Neural cell (in vitro differentiated cells): ENCODE measurements around the gene VAT1L. TPM values are rescaled to one million over a fixed set of nuclear protein-coding genes. Genes with fewer than 3 reads are reported as not detected.

ENCODE experiments used
- H2AFZ ChIP-seq: fragments of 200-600, 300-800 bp; sonication (generic), shearing (Covaris generic); 2 replicates; pipeline ENCODE4 v1.6.0; 2014; ENCODE audit warnings: low read depth, mild to moderate bottlenecking, antibody characterized with exemption, low read length, moderate library complexity
- H3F3A ChIP-seq: fragments of 200-600 bp; shearing (Covaris generic); 2 replicates; pipeline ENCODE4 v1.6.1; 2016; ENCODE audit warnings: mild to moderate bottlenecking, moderate library complexity, mixed read lengths, antibody characterized with exemption, low read length; ENCODE audit not compliant: insufficient read depth, poor library complexity, severe bottlenecking
- H3K27ac ChIP-seq: fragments of 200-600, 300-800 bp; sonication (generic), shearing (Covaris generic); 2 replicates; pipeline ENCODE4 v1.5.1; 2014; ENCODE audit warnings: mild to moderate bottlenecking, low read length, moderate library complexity
- H3K27me3 ChIP-seq: fragments of 300-800, 200-600 bp; sonication (generic), shearing (Covaris generic); 2 replicates; pipeline ENCODE4 v1.6.0; 2014; ENCODE audit warnings: mild to moderate bottlenecking, low read depth, low read length, moderate library complexity; ENCODE audit not compliant: insufficient read depth
- H3K36me3 ChIP-seq: fragments of 300-800, 200-600 bp; sonication (generic), shearing (Covaris generic); 2 replicates; pipeline ENCODE4 v1.5.1; 2014; ENCODE audit warnings: mild to moderate bottlenecking, antibody characterized with exemption, low read length, moderate library complexity; ENCODE audit not compliant: insufficient read depth
- H3K4me2 ChIP-seq: fragments of 300-800, 200-600 bp; sonication (generic), shearing (Covaris generic); 2 replicates; pipeline ENCODE4 v1.6.0; 2014; ENCODE audit warnings: mild to moderate bottlenecking, low read length
- H3K4me3 ChIP-seq: fragments of 300-800, 200-600 bp; sonication (generic), shearing (Covaris generic); 2 replicates; pipeline ENCODE4 v1.5.1; 2014; ENCODE audit warnings: mild to moderate bottlenecking, low read length, moderate library complexity
- H3K79me2 ChIP-seq: fragments of 200-600 bp; shearing (Covaris generic); replicated peaks from 2 replicates; pipeline ENCODE4 v1.6.0; 2014; ENCODE audit warnings: mild to moderate bottlenecking, low read length, moderate library complexity; ENCODE audit not compliant: insufficient read depth
- H3K9ac ChIP-seq: fragments of 300-800, 200-600 bp; sonication (generic), shearing (Covaris generic); 2 replicates; pipeline ENCODE4 v1.6.1; 2016; ENCODE audit warnings: mild to moderate bottlenecking, low read length, mixed read lengths
- H3K9me2 ChIP-seq: fragments of 200-600 bp; shearing (Covaris generic); 2 replicates; pipeline ENCODE4 v1.6.1; 2016; ENCODE audit warnings: mild to moderate bottlenecking, low read length, mixed read lengths; ENCODE audit not compliant: insufficient read depth
- H3K9me3 ChIP-seq: fragments of 200-600, 300-800 bp; sonication (generic), shearing (Covaris generic); 2 replicates; pipeline ENCODE4 v1.6.1; 2016; ENCODE audit warnings: mild to moderate bottlenecking, mixed run types, low read length, moderate library complexity, mixed read lengths
- H4K20me1 ChIP-seq: fragments of 200-600 bp; shearing (Covaris generic); 2 replicates; pipeline ENCODE4 v1.6.1; 2016; ENCODE audit warnings: mild to moderate bottlenecking, mixed run types; ENCODE audit not compliant: insufficient read depth
- EP300 ChIP-seq: fragments of 450-650 bp; conservative IDR thresholded peaks from 2 replicates; pipeline ENCODE4 v1.6.1; 2014; ENCODE audit warnings: antibody characterized with exemption, mild to moderate bottlenecking, moderate library complexity; ENCODE audit not compliant: poor library complexity, severe bottlenecking
- EZH2 ChIP-seq: fragments of 200-600, 300-800 bp; shearing (Covaris generic), sonication (generic); IDR thresholded peaks from 2 replicates; pipeline ENCODE4 v1.6.1; 2014; ENCODE audit warnings: antibody characterized with exemption, low read length, borderline replicate concordance, mild to moderate bottlenecking; ENCODE audit not compliant: insufficient read depth, poor library complexity, severe bottlenecking
- MXI1 ChIP-seq: fragments of 450-650 bp; conservative IDR thresholded peaks from 2 replicates; pipeline ENCODE4 v1.6.1; 2014; ENCODE audit warnings: antibody characterized with exemption, mild to moderate bottlenecking; ENCODE audit not compliant: poor library complexity, severe bottlenecking
- POLR2AphosphoS5 ChIP-seq: IDR thresholded peaks from 2 replicates; pipeline ENCODE4 v1.6.1; 2012
- RAD21 ChIP-seq: fragments of 450-650 bp; conservative IDR thresholded peaks from 2 replicates; pipeline ENCODE4 v1.6.1; 2014; ENCODE audit warnings: antibody characterized with exemption, mild to moderate bottlenecking, moderate library complexity
- SMC3 ChIP-seq: fragments of 450-650 bp; conservative IDR thresholded peaks from 2 replicates; pipeline ENCODE4 v1.6.1; 2014; ENCODE audit warnings: antibody characterized with exemption, mild to moderate bottlenecking, moderate library complexity; ENCODE audit not compliant: poor library complexity
- TAF1 ChIP-seq: IDR thresholded peaks from 2 replicates; pipeline ENCODE4 v1.6.1; 2012; ENCODE audit warnings: low read depth
- polyA plus RNA-seq: library from polyadenylated mRNA; depleted of rRNA; stranded (reverse); fragments of >200 nt; gene quantifications from 2 replicates; pipeline ENCODE4 v1.2.3, GENCODE V29; 2014
- TF ChIP-seq, protein P1 (sequence below): IDR thresholded peaks from 2 replicates; pipeline ENCODE4 v1.6.1; 2012; ENCODE audit warnings: borderline replicate concordance
- TF ChIP-seq, protein P2 (sequence below): fragments of 450-650 bp; IDR thresholded peaks from 2 replicates; pipeline ENCODE4 v1.5.1; 2014; ENCODE audit warnings: antibody characterized with exemption, mild to moderate bottlenecking, moderate library complexity; ENCODE audit not compliant: poor library complexity, severe bottlenecking

Gene VAT1L
- polyA plus RNA-seq, 1 donor from 2014 or later: 54.5 TPM

DNA sequence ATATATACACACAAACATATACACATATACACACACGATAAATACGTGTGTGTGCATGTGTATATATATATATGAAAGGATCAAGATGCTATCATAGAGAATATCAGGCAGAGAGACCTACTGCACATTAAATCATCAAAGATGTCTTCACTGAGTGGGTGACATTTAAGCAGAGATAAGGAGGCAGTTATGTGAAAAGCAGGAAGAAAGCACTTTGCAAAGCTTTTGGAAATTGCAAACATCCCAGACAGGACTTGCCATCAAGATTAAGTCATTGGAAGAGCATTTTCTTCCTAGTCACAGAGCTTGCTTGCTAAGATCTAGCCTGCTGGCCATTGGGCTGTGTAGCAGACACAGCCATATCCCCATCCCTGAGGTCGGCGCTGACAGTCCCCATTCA, 56.4 kb downstream of the VAT1L start:
- Histone ChIP-seq H3K79me2 (no peaks in the 10 kb centered on the region), H3K9me3 (no peaks in the 10 kb centered on the region), H3K9me2 (no peaks in the 10 kb centered on the region)

DNA sequence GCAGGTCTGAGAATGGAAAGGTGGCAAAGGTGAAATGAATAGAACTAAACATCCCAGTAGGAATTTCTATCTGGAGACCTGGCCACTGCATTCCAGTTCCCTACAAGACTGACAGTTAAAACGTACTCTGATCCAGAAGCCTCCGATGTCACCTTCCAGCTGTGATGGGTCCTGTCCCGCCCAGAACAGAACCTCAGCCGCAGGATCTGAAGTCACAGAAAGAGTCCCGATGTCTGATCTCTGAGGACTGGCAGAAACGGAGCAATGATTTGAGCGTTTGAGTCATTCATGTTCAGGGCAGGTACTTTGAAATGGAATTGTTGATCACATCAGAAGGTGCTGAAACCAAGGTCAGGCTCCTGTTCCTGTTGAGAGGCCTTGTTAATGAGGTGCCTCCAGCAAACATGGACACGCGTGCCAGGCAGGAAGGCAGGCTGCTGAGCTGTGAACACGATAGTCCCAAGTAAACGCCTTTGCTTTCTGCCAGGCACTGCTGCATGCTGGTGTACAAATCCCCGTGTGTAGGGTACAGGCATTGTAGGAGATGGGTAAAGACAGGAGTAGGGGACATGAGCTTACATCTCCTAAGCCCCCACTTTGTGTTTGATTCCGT, 61.4 kb downstream of the VAT1L start:
- no peaks in the 10 kb centered on the region for H3F3A ChIP-seq
- H3K9ac ChIP-seq: no peak overlapping the region
- no peak for TF ChIP-seq RAD21
- no peak for TF ChIP-seq POLR2AphosphoS5
- TF ChIP-seq, protein P1, sequence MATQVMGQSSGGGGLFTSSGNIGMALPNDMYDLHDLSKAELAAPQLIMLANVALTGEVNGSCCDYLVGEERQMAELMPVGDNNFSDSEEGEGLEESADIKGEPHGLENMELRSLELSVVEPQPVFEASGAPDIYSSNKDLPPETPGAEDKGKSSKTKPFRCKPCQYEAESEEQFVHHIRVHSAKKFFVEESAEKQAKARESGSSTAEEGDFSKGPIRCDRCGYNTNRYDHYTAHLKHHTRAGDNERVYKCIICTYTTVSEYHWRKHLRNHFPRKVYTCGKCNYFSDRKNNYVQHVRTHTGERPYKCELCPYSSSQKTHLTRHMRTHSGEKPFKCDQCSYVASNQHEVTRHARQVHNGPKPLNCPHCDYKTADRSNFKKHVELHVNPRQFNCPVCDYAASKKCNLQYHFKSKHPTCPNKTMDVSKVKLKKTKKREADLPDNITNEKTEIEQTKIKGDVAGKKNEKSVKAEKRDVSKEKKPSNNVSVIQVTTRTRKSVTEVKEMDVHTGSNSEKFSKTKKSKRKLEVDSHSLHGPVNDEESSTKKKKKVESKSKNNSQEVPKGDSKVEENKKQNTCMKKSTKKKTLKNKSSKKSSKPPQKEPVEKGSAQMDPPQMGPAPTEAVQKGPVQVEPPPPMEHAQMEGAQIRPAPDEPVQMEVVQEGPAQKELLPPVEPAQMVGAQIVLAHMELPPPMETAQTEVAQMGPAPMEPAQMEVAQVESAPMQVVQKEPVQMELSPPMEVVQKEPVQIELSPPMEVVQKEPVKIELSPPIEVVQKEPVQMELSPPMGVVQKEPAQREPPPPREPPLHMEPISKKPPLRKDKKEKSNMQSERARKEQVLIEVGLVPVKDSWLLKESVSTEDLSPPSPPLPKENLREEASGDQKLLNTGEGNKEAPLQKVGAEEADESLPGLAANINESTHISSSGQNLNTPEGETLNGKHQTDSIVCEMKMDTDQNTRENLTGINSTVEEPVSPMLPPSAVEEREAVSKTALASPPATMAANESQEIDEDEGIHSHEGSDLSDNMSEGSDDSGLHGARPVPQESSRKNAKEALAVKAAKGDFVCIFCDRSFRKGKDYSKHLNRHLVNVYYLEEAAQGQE: no peak
- TF ChIP-seq SMC3: no peak
- TF ChIP-seq EP300: no peak
- TF ChIP-seq TAF1: no peak
- no peak for TF ChIP-seq EZH2
- TF ChIP-seq MXI1: no peak
- TF ChIP-seq, protein P2, sequence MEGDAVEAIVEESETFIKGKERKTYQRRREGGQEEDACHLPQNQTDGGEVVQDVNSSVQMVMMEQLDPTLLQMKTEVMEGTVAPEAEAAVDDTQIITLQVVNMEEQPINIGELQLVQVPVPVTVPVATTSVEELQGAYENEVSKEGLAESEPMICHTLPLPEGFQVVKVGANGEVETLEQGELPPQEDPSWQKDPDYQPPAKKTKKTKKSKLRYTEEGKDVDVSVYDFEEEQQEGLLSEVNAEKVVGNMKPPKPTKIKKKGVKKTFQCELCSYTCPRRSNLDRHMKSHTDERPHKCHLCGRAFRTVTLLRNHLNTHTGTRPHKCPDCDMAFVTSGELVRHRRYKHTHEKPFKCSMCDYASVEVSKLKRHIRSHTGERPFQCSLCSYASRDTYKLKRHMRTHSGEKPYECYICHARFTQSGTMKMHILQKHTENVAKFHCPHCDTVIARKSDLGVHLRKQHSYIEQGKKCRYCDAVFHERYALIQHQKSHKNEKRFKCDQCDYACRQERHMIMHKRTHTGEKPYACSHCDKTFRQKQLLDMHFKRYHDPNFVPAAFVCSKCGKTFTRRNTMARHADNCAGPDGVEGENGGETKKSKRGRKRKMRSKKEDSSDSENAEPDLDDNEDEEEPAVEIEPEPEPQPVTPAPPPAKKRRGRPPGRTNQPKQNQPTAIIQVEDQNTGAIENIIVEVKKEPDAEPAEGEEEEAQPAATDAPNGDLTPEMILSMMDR: no peak
- H4K20me1 ChIP-seq: no peaks in the 10 kb centered on the region
- no peak overlapping the region for H3K27ac ChIP-seq
- no peaks in the 10 kb centered on the region for H3K9me2 ChIP-seq
- no peaks in the 10 kb centered on the region for H3K36me3 ChIP-seq
- H3K27me3 ChIP-seq: no peaks in the 10 kb centered on the region
- no peaks in the 10 kb centered on the region for H3K79me2 ChIP-seq
- no peaks in the 10 kb centered on the region for H3K9me3 ChIP-seq
- no peak overlapping the region for H3K4me2 ChIP-seq
- no peak overlapping the region for H2AFZ ChIP-seq
- H3K4me3 ChIP-seq: no peak overlapping the region

More for the DNA sequence above, 56.4 kb downstream of the VAT1L start:
- no peak overlapping the region for H2AFZ ChIP-seq
- no peaks in the 10 kb centered on the region for H3K36me3 ChIP-seq
- TF ChIP-seq EP300: no peak
- TF ChIP-seq SMC3: no peak
- TF ChIP-seq, protein P2: no peak
- TF ChIP-seq TAF1: no peak
- H3K4me3 ChIP-seq: no peak overlapping the region
- H3K27me3 ChIP-seq: no peaks in the 10 kb centered on the region
- no peak overlapping the region for H3K9ac ChIP-seq
- H4K20me1 ChIP-seq: no peaks in the 10 kb centered on the region
- no peaks in the 10 kb centered on the region for H3F3A ChIP-seq
- no peak overlapping the region for H3K27ac ChIP-seq
- no peak overlapping the region for H3K4me2 ChIP-seq
